ENCODE measurements around the gene NUBP2. TPM values are rescaled to one million over a fixed set of nuclear protein-coding genes. Genes with fewer than 3 reads are reported as not detected.

The NUBP2 gene, protein sequence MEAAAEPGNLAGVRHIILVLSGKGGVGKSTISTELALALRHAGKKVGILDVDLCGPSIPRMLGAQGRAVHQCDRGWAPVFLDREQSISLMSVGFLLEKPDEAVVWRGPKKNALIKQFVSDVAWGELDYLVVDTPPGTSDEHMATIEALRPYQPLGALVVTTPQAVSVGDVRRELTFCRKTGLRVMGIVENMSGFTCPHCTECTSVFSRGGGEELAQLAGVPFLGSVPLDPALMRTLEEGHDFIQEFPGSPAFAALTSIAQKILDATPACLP
- total RNA-seq = 10 to 100 TPM; 47.1 to 99.9 (median 59.3) TPM

GRCh38 chr16:1782408-1783264, at the start of gene NUBP2, which contains the start of gene SPSB3:
Gene NUBP2 (plus strand): TSS chr16:1782960. CDS start chr16:1783021, 61 bp downstream.
Gene SPSB3 (minus strand): TSS chr16:1782571. CDS start chr16:1781483, 1,088 bp downstream.
- peak within 1 kb of the TSS; percentile 96 to 99 (median 98) for H3K4me3 ChIP-seq
- peak; percentile 99 to 100 (median 100) for DNase-seq
- peaks cover 3 to 41% (median 8%) of the 10 kb centered on the region in 4 donors for H3K4me1 ChIP-seq
- H3K9me3 ChIP-seq = no peaks in the 10 kb centered on the region
- peaks cover 0 to 37% (median 0%) of the 10 kb centered on the region in 3 donors for H3K36me3 ChIP-seq
- H3K27me3 ChIP-seq = no peaks in the 10 kb centered on the region
- H3K27ac ChIP-seq = peak within 1 kb of the TSS; percentile 88 to 93 (median 92)
- TF ChIP-seq CTCF (IDR thresholded peaks at IDR 0.05) (no peak), POLR2A (IDR thresholded peaks at IDR 0.05) (peak in 1 of 2 donors; percentile 63)

DNA sequence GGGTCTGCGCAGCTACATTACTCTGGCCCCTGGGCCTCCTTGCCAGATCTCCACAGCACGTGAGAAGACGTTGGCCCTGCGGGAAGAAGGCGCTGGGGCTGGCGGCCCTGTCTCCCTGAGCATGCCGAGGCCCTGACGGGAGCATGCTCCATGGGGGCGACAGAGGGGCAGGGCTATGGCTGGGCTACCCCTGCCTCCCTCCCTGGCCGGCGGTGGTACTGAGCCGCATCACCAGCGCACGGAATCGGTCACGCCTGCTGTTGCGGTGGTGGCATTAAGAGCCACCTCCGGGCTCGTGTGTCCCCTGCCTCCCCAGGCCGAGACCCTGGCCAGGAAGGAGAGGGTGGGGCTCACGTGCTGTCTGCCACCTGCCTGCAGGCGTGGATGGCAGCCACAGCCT, 48.6 kb upstream of the NUBP2 start:
- no peak for DNase-seq
- Histone ChIP-seq H3K9me3 (no peaks in the 10 kb centered on the region), H3K4me3 (no peak overlapping the region), H3K36me3 (peaks cover 0 to 58% (median 0%) of the 10 kb centered on the region in 3 donors), H3K4me1 (no peaks in the 10 kb centered on the region), H3K27me3 (no peaks in the 10 kb centered on the region), H3K27ac (no peak overlapping the region)
- TF ChIP-seq POLR2A (IDR thresholded peaks at IDR 0.05) (no peak), CTCF (IDR thresholded peaks at IDR 0.05) (no peak)

GRCh38 chr16:1734816-1735215, 47.9 kb upstream of the NUBP2 start:
- no peak for DNase-seq
- Histone ChIP-seq H3K27ac (no peak overlapping the region), H3K9me3 (no peaks in the 10 kb centered on the region), H3K36me3 (peaks cover 0 to 51% (median 0%) of the 10 kb centered on the region in 3 donors), H3K27me3 (no peaks in the 10 kb centered on the region), H3K4me3 (no peak overlapping the region), H3K4me1 (no peaks in the 10 kb centered on the region)
- no peak for TF ChIP-seq POLR2A (IDR thresholded peaks at IDR 0.05)
- no peak for TF ChIP-seq CTCF (IDR thresholded peaks at IDR 0.05)

GRCh38 chr16:1740234-1740633, 42.5 kb upstream of the NUBP2 start:
- Histone ChIP-seq H3K27ac (no peak overlapping the region), H3K4me1 (no peaks in the 10 kb centered on the region), H3K4me3 (no peak overlapping the region), H3K9me3 (no peaks in the 10 kb centered on the region), H3K27me3 (no peaks in the 10 kb centered on the region), H3K36me3 (peaks cover 0 to 30% (median 0%) of the 10 kb centered on the region in 3 donors)
- no peak for DNase-seq
- TF ChIP-seq CTCF (IDR thresholded peaks at IDR 0.05) = no peak
- no peak for TF ChIP-seq POLR2A (IDR thresholded peaks at IDR 0.05)

GRCh38 chr16:1740781-1741490, 41.8 kb upstream of the NUBP2 start:
- Histone ChIP-seq H3K4me3 (no peak overlapping the region), H3K9me3 (no peaks in the 10 kb centered on the region), H3K4me1 (no peaks in the 10 kb centered on the region), H3K27me3 (no peaks in the 10 kb centered on the region), H3K36me3 (peaks cover 0 to 37% (median 0%) of the 10 kb centered on the region in 3 donors), H3K27ac (no peak overlapping the region)
- DNase-seq = no peak
- TF ChIP-seq CTCF (IDR thresholded peaks at IDR 0.05) (no peak), POLR2A (IDR thresholded peaks at IDR 0.05) (no peak)
